Measurements from ENCODE around the gene KMT2E. TPM values are rescaled to one million over a fixed set of nuclear protein-coding genes. Genes with fewer than 3 reads are reported as not detected.
"Not testable (repeated sequence)": the region's sequence is repeated elsewhere in the genome, so short reads cannot be mapped to it uniquely, and the experiment has no call there.

The KMT2E gene
- total RNA-seq, 1 experiment from 2014 or later = 54.3 TPM

DNA sequence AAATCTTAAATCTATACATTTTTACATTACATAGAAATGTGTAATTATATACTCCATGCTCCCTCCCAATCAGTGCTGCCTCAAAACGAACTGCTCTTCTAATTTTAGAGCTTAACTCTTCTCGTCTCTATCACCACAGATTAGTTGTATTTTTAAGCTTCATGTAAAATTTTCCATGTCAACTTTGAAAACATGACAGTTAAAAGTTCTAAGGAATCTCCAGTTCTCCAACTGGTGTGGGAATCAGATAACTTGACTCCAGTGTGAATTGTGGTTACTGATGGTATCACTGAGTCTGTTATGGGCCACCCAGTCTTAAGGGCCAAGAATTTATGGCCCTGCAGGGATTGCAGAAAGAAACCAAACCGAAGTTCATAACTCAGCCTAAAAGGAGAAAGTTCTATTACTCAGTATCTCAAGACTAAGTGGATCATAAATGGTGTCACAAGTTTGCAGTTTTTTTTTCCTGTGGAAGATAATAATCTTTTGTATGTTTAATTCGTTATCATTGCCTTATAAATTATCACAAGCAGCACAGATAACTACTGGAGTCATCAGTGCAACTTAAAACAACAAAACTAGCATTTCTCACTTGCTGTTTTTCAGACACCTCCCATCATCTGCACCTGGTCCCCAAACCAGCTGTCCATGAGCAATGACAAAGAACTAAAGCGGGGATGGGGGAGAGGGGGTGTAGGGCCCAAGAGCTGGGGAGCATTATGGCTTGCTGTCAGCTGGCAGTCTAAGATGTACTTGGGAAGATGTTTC is 31.5 kb upstream of the KMT2E start:
- DNase-seq (ENCODE audit: low spot score) = peak; percentile 47

DNA sequence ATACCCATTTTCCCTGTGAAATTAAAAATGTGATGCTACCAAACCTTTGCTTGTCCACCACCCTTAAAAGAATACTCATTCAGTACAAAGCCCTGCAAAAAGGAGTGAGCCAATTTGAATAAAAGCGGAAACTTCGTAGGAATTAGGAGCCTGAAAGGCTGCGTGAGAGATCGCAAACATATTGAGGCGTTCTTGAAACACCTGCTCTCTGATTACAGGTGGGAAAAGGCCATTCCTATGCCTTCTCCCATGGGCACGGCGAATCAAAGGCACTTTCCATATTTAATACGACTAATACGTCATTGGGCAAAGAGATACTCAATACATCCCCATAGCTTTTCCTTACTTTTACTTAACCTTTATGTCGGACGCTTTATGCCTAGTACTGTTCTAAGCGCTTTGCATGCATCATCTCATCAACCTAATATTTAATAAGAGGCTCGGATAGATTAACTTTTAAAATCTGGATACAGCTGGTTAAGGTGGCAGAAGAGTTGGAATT is 30.9 kb upstream of the KMT2E start:
- DNase-seq (ENCODE audit: low spot score) = peak; percentile 74

DNA sequence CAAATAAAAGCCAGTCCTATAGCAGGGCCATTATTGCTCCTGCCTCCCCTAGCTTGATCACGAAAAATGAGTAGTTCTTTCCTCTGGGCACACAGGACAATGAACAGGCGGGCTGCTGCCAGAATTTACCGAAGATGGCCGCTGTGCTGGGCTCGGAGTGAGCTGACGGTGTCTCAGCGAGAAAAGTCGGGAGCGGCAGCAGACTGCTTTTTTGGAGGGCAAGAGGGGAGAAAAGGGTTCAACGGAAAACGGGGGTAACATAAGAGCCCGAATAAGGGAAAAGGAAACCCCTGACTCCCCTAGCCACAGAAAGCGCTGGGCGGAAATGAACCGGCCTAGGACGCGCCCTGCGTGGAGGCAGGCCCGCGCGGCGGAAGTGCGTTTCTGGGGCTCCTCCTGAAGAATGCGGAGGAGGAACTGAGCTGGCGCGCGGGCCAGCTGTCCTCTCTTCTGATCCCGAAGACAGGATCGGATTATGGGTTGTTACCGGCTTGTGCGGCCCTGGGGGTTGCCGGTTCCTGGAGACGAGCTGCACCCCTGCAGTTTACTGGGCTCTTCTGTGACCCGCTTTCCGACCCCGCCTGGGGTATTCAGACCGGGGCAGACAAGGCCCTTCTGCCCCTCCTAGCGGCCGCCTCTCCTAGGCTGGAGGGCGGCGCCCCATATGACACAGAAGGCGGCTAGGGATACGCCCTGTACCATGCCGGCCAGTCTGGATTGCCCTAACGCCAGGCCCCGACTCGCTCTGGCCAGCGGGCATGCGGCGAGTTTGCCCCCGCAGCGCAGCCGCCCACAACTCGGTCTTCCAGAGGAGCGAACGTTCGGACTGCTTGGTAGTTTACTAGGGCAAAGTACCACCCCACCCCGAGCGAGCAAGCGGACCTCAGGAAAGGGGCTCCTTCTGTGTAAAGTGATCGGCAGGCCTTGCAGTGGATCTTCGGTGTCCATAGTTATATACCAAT is 30.1 kb upstream of the KMT2E start:
- DNase-seq (ENCODE audit: low spot score) = peak; percentile 96

GRCh38 chr7:104984585-104985258 is 29.3 kb upstream of the KMT2E start:
- DNase-seq (ENCODE audit: low spot score) = peak; percentile 65

DNA sequence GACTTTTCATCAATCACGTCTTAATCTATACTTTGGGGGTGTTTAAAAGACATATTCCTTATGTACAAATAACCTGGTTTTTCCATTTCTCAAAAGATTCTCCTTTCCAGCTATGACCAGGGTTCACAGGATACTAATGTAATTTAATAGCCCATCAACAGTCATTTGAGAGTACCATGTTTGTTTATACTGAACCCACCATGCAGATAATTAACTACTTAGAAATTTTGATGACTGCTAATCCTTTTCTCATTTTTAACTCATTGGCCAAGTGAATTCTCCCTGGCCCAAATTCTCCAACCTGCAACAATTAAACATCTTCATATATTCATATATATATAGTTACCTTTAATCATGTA is 28.8 kb upstream of the KMT2E start:
- no peak for DNase-seq (ENCODE audit: low spot score)

GRCh38 chr7:104986628-104987259 is 27.3 kb upstream of the KMT2E start:
- DNase-seq (ENCODE audit: low spot score) = no peak

DNA sequence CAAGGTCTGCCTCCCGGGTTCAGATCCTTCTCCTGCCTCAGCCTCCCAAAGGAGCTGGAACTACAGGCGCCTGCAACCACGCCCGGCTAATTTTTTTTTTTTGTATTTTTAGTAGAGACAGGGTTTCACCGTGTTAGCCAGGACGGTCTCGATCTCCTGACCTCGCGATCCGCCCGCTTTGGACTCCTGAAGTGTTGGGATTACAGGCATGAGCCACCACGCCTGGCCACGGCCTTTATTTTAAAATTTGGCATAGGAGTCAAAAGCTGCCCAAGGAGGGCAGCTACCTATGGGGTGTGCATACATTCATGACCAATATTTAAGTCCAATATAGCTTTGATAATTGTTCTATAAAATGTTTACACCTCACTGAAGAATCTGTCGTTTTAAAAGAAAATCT is 26.6 kb upstream of the KMT2E start:
- DNase-seq (ENCODE audit: low spot score) = not testable (repeated sequence)

GRCh38 chr7:104990983-104991382 is 23.0 kb upstream of the KMT2E start:
- DNase-seq (ENCODE audit: low spot score) = no peak

DNA sequence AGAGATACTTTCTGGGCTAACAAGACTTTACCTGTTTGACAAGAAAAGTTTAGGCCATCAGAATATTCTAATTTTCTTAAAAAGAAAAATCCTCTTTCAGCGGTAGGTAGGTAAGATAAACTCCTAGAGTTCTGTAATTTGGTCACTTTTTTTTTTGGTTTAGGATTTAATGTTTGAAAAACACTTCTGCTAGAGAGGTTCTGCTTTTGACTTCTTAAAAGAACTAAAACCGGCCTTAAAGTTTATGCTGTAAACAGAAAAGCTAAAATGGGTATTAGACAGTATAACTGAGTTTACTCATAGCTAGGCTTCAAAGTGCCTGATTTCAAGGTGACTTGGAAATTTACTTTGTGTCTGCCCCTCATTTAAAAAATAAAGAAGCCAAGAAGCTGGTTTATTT is 21.7 kb upstream of the KMT2E start:
- no peak for DNase-seq (ENCODE audit: low spot score)

DNA sequence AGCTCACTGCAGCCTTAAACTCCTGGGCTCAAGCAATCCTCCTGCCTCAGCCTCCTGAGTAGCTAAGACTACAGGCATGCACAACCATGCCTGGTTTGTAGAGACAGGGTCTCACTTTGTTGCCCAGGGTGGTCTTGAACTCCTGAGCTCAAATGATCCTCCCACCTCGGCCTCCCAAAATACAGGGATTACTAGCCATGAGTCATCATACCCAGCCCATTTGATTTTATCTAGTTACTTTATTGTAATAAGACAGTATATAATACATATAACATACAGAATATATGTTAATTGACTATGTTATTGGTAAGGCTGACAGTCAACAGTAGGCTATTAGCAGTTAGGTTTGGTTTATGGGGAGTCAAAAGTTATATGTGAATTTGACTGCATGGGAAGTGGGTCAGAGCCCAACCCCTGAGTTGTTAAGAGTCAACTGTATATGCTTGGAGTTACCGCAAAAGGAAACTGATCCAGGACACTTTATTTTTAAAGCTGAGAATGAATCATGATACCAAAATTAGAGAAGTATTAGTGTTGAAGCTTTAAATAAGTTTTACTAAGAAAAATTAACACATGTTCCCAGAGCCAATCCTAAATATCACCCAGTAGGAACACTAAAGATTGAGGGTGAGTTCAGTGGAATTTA is 20.7 kb upstream of the KMT2E start:
- no peak for DNase-seq (ENCODE audit: low spot score)

DNA sequence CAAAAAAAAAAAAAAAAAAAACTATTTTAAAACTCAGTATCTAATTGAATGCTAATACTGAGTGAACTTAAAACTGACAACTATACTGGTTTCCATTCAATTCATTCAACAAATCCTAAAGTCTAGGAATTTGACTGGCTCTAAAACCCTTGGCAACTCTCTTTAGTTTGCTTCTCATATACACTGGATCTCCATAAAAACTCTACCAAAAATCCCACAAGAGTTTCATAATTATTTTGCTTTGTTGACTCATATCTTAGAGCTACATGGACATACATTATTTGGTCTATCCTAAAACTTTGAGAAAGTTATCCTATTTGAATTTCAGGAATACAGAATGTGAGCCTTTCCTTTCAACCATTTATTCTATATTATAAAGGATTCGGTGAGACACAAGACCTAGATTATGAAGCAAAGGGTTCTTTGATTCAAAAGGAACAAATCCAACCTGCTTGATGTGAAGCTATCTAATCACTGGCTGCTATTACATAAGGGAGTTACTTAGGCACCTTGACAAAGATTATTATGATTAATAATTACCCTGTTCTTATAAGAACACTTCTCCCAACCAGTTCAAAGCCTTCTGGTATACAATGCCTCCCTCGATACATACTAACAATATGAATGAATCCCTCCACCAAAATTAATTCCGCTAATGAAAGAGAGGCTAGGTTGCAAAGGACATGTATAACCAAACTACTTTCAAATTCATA is 15.8 kb upstream of the KMT2E start:
- DNase-seq (ENCODE audit: low spot score) = no peak

GRCh38 chr7:105000200-105000599 is 13.8 kb upstream of the KMT2E start:
- no peak for DNase-seq (ENCODE audit: low spot score)

GRCh38 chr7:105000927-105001336 is 13.1 kb upstream of the KMT2E start:
- no peak for DNase-seq (ENCODE audit: low spot score)

DNA sequence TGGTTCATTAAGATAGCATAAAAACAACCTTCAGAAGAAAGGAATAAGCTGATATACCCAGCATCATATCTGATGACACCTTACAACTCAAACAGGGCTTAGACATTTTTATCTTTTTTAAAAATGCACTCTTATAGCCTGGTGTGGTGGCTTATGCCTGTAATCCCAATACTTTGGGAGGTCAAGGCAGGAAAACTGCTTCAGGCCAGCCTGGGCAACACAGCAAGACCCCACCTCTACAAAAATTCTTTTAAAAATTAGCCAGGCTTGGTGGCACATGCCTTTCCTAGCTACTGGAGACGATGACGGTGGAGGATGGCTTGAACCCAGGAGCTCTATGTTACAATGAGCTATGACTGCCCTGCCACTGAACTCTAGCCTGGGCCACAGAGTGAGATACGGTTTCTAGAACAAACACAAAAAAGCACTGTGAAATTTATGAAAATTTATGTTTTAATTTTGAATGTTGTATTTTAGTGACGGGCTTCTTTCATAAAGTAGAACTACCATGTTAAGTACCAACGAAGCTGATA is 12.3 kb upstream of the KMT2E start:
- no peak for DNase-seq (ENCODE audit: low spot score)

- DNase-seq (ENCODE audit: low spot score) = peak; percentile 51
These were observed 10.7 kb upstream of the KMT2E start for GRCh38 chr7:105003275-105003674.

DNA sequence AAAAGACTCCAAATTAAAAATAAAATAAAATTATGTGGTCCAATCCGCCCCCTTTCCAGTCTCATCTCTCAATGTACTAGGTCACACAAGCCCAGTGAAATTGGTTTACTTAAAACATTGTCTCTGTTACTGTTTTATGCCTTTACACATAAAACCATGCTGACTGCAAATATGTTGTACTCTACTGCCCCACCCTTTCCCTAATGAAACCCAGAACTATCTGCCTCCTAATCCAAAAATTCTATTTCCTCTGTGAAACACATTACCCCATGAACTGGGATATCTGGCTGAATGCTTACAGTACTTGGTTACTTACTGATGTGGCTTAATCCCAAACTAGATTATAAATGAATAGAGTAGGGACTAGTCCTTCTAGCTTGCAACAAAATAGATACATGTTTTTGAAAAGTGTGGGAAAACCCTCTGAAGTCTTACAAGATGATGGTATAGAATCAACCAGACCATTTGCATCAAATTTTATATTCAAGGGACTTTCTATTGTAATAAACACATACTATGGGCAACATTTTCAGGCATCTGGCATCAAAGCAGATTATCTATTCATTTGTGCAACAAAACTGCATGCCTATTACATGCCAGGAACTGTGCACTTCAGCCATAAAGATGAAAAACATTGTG is 10.0 kb upstream of the KMT2E start:
- DNase-seq (ENCODE audit: low spot score) = no peak

DNA sequence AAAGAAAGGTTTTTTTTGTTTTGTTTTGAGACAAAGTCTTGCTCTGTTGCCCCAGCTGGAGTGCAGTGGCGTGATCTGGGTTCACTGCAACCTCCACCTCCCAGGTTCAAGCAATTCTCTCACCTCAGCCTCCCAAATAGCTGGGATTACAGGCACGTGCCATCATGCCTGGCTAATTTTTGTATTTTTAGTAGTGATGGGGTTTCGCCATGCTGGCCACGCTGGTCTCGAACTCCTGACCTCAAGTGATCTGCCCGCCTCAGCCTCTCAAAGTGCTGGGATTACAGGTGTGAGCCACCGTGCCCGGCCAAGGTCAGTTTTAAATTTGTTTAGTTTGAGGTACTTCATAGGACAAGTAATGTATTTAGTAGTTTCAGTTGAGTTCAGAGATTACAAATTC is 9.0 kb upstream of the KMT2E start:
- DNase-seq (ENCODE audit: low spot score) = not testable (repeated sequence)

DNA sequence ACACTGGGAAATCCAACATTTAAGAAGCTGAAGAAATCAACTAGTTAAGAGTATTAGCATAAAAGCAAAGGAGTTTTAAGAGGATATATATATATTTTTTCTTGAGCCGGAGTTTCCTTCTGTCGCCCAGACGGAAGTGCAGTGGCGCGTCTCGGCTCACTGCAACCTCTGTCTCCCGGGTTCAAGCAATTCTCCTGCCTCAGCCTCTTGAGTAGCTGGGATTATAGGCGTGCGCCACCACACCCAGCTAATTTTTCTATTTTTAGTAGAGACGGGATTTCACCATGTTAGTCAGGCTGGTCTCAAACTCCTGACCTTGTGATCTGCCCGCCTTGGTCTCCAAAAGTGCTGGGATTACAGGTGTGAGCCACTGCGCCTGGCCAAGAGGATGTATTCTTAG is 8.5 kb upstream of the KMT2E start:
- not testable (repeated sequence) for DNase-seq (ENCODE audit: low spot score)

- DNase-seq (ENCODE audit: low spot score) = peak; percentile 86
These were observed 7.5 kb upstream of the KMT2E start for GRCh38 chr7:105006367-105007136.
